AG20443 (cell line): ENCODE measurements around the gene FAR1.
"Not testable (repeated sequence)": the region's sequence is repeated elsewhere in the genome, so short reads cannot be mapped to it uniquely, and the experiment has no call there.

Experiments used
- DNase-seq: peaks from one replicate; pipeline ENCODE4 v3.0.0; 2012; ENCODE audit warnings: low spot score, mixed read lengths

The FAR1 gene, protein sequence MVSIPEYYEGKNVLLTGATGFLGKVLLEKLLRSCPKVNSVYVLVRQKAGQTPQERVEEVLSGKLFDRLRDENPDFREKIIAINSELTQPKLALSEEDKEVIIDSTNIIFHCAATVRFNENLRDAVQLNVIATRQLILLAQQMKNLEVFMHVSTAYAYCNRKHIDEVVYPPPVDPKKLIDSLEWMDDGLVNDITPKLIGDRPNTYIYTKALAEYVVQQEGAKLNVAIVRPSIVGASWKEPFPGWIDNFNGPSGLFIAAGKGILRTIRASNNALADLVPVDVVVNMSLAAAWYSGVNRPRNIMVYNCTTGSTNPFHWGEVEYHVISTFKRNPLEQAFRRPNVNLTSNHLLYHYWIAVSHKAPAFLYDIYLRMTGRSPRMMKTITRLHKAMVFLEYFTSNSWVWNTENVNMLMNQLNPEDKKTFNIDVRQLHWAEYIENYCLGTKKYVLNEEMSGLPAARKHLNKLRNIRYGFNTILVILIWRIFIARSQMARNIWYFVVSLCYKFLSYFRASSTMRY

GRCh38 chr11:13668102-13668956 is at the start of gene FAR1:
Gene FAR1, plus strand, starts transcription at chr11:13668668. Its CDS starts 26,098 bp downstream, at chr11:13694766.
- peak; percentile 98 for DNase-seq

GRCh38 chr11:13620063-13620462 is 48.4 kb upstream of the FAR1 start:
- no peak for DNase-seq

- DNase-seq: not testable (repeated sequence)
Observed at GRCh38 chr11:13626818-13627217, 41.6 kb upstream of the FAR1 start.

DNA sequence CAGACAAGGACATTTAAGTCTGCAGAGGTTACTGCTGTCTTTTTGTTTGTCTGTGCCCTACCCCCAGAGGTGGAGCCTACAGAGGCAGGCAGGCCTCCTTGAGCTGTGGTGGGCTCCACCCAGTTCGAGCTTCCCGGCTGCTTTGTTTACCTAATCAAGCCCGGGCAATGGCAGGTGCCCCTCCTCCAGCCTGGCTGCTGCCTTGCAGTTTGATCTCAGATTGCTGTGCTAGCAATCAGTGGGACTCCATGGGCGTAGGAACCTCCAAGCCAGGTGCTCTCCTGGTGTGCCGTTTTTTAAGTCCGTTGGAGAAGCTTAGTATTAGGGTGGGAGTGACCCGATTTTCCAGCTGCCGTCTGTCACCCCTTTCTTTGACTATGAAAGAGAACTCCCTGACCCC is 39.8 kb upstream of the FAR1 start:
- DNase-seq: not testable (repeated sequence)

GRCh38 chr11:13629779-13630178 is 38.7 kb upstream of the FAR1 start:
- DNase-seq: no peak

- DNase-seq: no peak
Observed at GRCh38 chr11:13635290-13635689, 33.2 kb upstream of the FAR1 start.

- no peak for DNase-seq
Observed at GRCh38 chr11:13635804-13636203, 32.7 kb upstream of the FAR1 start.

DNA sequence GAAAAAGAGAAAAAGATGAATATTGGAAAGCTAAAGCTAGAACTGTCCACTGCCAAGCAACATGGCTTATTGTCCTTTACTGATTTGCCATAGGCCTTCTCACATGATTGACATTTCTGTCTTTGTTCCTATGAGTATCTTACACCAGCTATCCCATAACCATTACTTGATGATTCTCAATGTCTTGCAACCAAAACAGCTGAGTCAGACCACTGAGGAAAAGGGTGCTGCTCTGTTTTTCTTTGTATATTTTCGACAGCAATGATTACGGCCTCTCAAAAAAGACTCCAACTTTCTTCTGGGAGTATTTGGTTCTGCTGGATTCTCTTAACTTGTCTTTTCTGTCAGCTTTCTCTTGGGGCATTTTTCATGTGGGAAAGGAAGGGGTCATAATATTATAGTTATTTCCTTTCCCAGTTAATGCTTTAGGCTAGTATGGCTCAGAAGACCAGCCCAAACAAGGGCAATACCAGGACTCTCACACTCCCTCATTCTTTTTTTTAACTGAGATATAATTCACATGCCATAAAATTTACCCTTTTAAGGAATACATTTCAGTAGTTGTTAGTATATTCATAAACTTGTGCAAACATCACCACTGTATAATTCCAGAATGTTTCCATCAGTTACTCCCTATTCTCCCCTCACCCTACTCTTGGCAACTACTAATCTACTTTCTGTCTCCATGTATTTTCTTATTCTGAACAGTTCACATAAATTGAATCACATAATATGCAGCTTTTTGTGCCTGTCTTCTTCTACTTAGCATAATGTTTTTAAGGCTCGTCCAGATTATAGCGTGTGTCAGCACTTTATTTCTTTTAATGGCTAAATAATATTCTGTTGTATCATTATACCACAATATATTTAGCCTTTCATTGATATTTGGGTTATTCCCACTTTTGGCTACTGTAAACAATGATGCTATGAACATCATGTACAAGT is 31.1 kb upstream of the FAR1 start:
- no peak for DNase-seq

- DNase-seq: no peak
Observed at GRCh38 chr11:13638422-13638821, 30.0 kb upstream of the FAR1 start.

GRCh38 chr11:13644997-13645687 is 23.3 kb upstream of the FAR1 start:
- DNase-seq: no peak

DNA sequence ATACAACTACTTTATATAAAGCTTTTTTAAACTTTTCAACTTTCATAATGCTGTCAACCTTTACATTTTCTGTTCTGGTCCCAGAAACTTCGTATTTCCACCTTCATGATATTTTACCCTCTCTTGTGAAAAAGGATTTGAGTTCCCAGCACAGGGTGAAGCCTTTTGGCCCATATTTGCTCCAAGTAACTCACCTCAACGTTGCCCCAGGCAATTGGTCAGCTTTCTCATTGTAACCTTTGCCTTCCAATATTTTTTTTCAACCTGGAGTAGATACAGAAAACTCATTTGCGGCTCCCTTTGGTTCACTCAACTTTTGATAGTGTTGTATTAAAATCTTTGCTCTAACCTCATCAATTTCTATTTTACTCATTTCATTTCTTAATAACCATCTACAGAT is 21.1 kb upstream of the FAR1 start:
- DNase-seq: no peak

- no peak for DNase-seq
Observed at GRCh38 chr11:13649619-13650018, 18.8 kb upstream of the FAR1 start.

- not testable (repeated sequence) for DNase-seq
Observed at GRCh38 chr11:13651515-13651914, 17.0 kb upstream of the FAR1 start.

- DNase-seq: no peak
Observed at GRCh38 chr11:13661074-13661623, 7.3 kb upstream of the FAR1 start.

DNA sequence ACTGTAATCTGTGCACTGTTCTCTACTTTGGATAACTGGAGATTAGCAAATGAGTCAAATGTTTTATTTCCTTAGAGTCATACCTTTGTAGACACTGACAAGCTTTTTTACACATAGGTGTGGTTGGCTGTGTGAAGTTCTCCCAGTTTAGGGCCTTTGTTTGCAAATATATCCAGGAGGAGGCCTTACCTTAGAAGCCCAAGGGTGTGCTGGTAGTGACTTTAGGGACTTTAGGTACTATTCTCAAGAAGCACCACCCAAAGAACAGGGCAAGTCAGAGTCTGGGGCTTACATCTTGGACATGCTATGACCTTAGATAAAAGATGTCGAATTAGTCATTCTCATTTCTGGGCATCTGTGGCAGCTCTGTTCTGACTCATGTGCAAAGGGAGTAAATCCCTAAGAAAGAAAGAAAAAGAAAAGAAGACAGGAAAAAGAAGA is 4.8 kb upstream of the FAR1 start:
- peak; percentile 39 for DNase-seq

- DNase-seq: no peak
Observed at GRCh38 chr11:13664351-13664750, 4.1 kb upstream of the FAR1 start.

GRCh38 chr11:13666708-13667107 is 1.8 kb upstream of the FAR1 start:
- DNase-seq: no peak

- peak; percentile 42 for DNase-seq
Observed at GRCh38 chr11:13667245-13667644, 1.2 kb upstream of the FAR1 start.

- no peak for DNase-seq
Observed at GRCh38 chr11:13667795-13668101, 720 bp upstream of the FAR1 start.

GRCh38 chr11:13668957-13669521 is 571 bp downstream of the FAR1 start:
- DNase-seq: peak; percentile 49
